Body of pancreas (tissue), 4 donors: ENCODE results near the gene ZNF157. TPM values are rescaled to one million over a fixed set of nuclear protein-coding genes. Genes with fewer than 3 reads are reported as not detected.
"Not testable (repeated sequence)": the region's sequence is repeated elsewhere in the genome, so short reads cannot be mapped to it uniquely, and the experiment has no call there.

Experiments
- ATAC-seq: fragments of 150-250 bp; one replicate; pipeline ENCODE4 v1.9.1; 2016
- DNase-seq, 4 donors: peaks; one replicate each; pipeline ENCODE4 v3.0.0-alpha.2; 2019
- H3K27ac ChIP-seq, 4 donors: fragments of 200-600 bp; sonication (generic); 1 replicate in 3 of 4; 2 replicates in 1 of 4; pipeline versions ENCODE4 v1.5.1 to v1.6.1; 2016 to 2019; ENCODE audit warnings: mild to moderate bottlenecking in 1 of 4, mixed read lengths in 1 of 4, moderate library complexity in 1 of 4
- H3K27me3 ChIP-seq, 2 donors: fragments of 200-600 bp; sonication (generic); one replicate each; pipeline ENCODE4 v1.6.0; 2016; ENCODE audit warnings: mild to moderate bottlenecking in 1 of 2
- H3K36me3 ChIP-seq, 2 donors: fragments of 200-600 bp; sonication (generic); replicated peaks in 1 of 2; 2 replicates each; pipeline ENCODE4 v1.5.1; 2016; ENCODE audit warnings: low read depth in 2 of 2; ENCODE audit not compliant: insufficient read depth in 1 of 2
- H3K4me1 ChIP-seq: fragments of 200-600 bp; sonication (generic); one replicate; pipeline ENCODE4 v1.6.0; 2016
- H3K4me3 ChIP-seq, 2 donors: fragments of 200-600 bp; sonication (generic); 1 replicate in 1 of 2; 2 replicates in 1 of 2; pipeline ENCODE4 v1.5.1; 2016 to 2019
- H3K9me3 ChIP-seq, 3 donors: fragments of 200-600 bp; sonication (generic); 1 replicate in 2 of 3; 2 replicates in 1 of 3; pipeline ENCODE4 v1.5.1; 2016
- POLR2A ChIP-seq, 3 donors: fragments of 450-650 bp; IDR thresholded peaks; one replicate each; pipeline ENCODE4 v1.6.1; 2016; ENCODE audit warnings: antibody characterized with exemption in 3 of 3, mild to moderate bottlenecking in 2 of 3
- WGBS, 2 donors: methylation state at CpG; one replicate each; pipeline ENCODE4 v1.1.5; 2017; 5-methylcytosine and 5-hydroxymethylcytosine counted together
- intact Hi-C: fragments of 100-400 bp; cut with DNase I; formaldehyde crosslinking; loops from one replicate; pipeline ENCODE4 v1.15.1; 2023
- total RNA-seq, 2 donors: library from RNA; depleted of rRNA; stranded (reverse); fragments of >200 nt; gene quantifications; one replicate each; pipeline ENCODE4 v1.1.0, GENCODE V29; 2016
- TF ChIP-seq, protein P1 (sequence below), 7 experiments: fragments of 450-650 bp in 4 of 7; fragments of 200-600 bp in 3 of 7; sonication (generic) in 3 of 7; IDR thresholded peaks; one replicate each; pipeline ENCODE4 v1.5.1; 2016 to 2019; ENCODE audit warnings: antibody characterized with exemption in 7 of 7

ZNF157 gene
- under 1 TPM in 1 of 2 donors, not detected in 1; 0.26 TPM for total RNA-seq

DNA sequence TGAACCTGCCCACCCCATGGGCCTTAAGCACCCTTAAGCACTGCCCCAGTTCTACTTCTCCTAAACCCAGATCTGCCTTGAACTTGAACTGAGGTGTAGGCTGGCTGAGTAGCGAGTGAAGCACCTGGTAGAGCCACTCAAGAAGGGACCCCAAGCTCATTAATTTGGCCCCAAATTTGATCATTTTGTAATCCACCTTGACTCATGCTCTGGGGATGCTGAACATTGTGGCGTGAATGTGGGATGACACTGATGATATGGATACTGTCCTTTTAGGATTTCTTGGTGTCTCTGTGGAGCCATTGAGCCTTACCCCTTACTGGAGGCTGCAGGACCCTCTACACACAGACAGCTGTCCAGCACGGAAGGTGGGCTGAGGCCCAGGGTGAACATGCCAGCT is at the start of gene ZNF157:
Gene ZNF157 (plus strand): TSS at position 301 of the 400 bp plus-strand sequence. CDS start 91 bp downstream, at position 392.
- no peak within 1 kb of the TSS for H3K27ac ChIP-seq
- ATAC-seq (no peak), DNase-seq (no peak)
- H3K27me3 ChIP-seq = no peaks in the 10 kb centered on the region
- intact Hi-C loops = loop anchor here (10.0 kb wide), 1 partner anchor 185 kb away; no protein-coding TSS in a partner anchor
- TF ChIP-seq, protein P1, sequence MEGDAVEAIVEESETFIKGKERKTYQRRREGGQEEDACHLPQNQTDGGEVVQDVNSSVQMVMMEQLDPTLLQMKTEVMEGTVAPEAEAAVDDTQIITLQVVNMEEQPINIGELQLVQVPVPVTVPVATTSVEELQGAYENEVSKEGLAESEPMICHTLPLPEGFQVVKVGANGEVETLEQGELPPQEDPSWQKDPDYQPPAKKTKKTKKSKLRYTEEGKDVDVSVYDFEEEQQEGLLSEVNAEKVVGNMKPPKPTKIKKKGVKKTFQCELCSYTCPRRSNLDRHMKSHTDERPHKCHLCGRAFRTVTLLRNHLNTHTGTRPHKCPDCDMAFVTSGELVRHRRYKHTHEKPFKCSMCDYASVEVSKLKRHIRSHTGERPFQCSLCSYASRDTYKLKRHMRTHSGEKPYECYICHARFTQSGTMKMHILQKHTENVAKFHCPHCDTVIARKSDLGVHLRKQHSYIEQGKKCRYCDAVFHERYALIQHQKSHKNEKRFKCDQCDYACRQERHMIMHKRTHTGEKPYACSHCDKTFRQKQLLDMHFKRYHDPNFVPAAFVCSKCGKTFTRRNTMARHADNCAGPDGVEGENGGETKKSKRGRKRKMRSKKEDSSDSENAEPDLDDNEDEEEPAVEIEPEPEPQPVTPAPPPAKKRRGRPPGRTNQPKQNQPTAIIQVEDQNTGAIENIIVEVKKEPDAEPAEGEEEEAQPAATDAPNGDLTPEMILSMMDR (IDR thresholded peaks at IDR 0.05) = no peak
- TF ChIP-seq POLR2A (IDR thresholded peaks at IDR 0.05) = no peak
- no peaks in the 10 kb centered on the region for H3K4me1 ChIP-seq
- H3K4me3 ChIP-seq = no peak within 1 kb of the TSS
- no peaks in the 10 kb centered on the region for H3K9me3 ChIP-seq
- 40 to 58% methylated on average over 1 to 3 of the region's 3 CpGs for WGBS, 2 donors
- no peaks in the 10 kb centered on the region for H3K36me3 ChIP-seq

DNA sequence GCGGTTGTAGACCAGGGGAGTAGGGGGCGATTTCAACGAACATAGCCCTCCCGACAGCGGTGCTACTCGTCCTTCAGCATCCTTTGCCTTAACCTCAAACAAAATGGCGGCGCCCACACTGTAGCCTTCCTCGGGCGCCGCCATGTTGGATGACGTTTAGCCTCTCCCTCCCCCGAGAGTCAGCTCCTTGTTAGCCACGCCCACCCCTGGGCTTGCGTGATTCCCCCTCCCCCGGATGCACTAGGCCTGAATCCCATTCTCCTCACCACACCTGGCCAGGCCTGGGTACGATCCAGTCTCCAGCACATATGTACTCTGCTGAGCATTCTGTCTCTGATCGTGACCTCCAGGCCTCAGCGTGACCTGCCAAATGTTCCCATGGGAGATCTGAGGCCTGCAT is 49.0 kb upstream of the ZNF157 start:
- ATAC-seq (peak; percentile 58), DNase-seq (peak; percentile 31 to 59 (median 50))
- Histone ChIP-seq H3K9me3 (no peaks in the 10 kb centered on the region), H3K27ac (no peak overlapping the region), H3K4me3 (no peak overlapping the region), H3K4me1 (no peaks in the 10 kb centered on the region), H3K36me3 (no peaks in the 10 kb centered on the region), H3K27me3 (no peaks in the 10 kb centered on the region)
- TF ChIP-seq, protein P1 (IDR thresholded peaks at IDR 0.05) = no peak
- no peak for TF ChIP-seq POLR2A (IDR thresholded peaks at IDR 0.05)
- 24% methylated on average over 17 of the region's 19 CpGs; no CpG with 5 or more reads in 1 of the 2 donors for WGBS, 2 donors
- intact Hi-C loops = no loop called here

DNA sequence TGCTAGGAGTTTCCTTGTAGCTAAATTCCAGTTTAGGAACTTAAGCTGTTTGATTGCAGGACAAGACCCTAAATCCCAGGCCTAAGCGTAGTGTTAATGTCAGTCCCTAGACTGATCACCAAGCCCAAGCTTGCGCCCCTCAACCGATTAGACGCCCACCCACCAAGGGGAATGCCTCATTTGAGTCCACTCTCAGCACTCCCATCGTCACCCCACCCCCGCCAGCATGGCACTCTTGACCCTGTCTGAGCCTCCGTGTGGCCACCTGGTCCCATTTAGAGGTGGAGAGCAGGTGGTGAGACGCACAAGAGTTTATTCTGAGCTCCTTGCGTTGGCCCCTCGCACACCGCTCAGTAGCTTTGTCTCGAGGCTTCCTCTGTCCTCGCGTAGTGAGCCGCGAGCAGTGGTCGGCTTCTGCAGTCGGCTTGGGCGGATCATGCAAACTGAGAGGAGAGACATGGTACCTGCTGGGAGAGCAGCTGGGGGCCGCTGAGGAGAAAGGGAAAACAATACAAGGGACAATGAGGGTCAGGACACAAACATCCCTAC is 48.5 kb upstream of the ZNF157 start:
- DNase-seq = no peak
- TF ChIP-seq, protein P1 (IDR thresholded peaks at IDR 0.05) = no peak
- TF ChIP-seq POLR2A (IDR thresholded peaks at IDR 0.05) = no peak
- H3K27ac ChIP-seq = no peak overlapping the region
- no peak for ATAC-seq
- no peaks in the 10 kb centered on the region for H3K4me1 ChIP-seq
- H3K27me3 ChIP-seq = no peaks in the 10 kb centered on the region
- H3K4me3 ChIP-seq = no peak overlapping the region
- intact Hi-C loops = no loop called here
- H3K9me3 ChIP-seq = no peaks in the 10 kb centered on the region
- 61 to 63% methylated on average over 6 to 12 of the region's 20 CpGs for WGBS, 2 donors
- no peaks in the 10 kb centered on the region for H3K36me3 ChIP-seq

DNA sequence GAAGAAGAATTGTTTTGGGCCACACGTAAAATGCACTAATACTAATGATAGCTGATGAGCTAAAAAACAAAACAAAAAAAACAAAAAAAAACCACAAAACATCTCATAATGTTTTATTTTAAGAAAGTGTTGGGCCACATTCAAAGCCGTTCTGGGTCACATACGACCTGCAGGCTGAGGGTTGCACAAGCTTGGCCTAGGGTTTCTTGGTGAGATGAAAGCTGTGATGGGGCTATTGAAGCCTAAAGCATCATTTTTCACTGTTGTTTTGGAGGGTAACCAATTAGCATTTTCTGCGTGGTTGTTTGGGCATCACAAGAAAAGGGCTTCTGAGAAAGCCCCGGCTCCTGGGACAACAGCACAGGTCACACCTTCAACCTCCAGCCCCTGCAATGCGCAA is 42.5 kb upstream of the ZNF157 start:
- DNase-seq (no peak), ATAC-seq (no peak)
- Histone ChIP-seq H3K27me3 (no peaks in the 10 kb centered on the region), H3K4me3 (no peak overlapping the region), H3K4me1 (no peaks in the 10 kb centered on the region), H3K27ac (no peak overlapping the region), H3K9me3 (no peaks in the 10 kb centered on the region), H3K36me3 (no peaks in the 10 kb centered on the region)
- TF ChIP-seq POLR2A (IDR thresholded peaks at IDR 0.05) = no peak
- TF ChIP-seq, protein P1 (IDR thresholded peaks at IDR 0.05) = no peak
- WGBS, 2 donors = 75 to 79% methylated on average over 5 to 6 of the region's 6 CpGs
- intact Hi-C loops = no loop called here

DNA sequence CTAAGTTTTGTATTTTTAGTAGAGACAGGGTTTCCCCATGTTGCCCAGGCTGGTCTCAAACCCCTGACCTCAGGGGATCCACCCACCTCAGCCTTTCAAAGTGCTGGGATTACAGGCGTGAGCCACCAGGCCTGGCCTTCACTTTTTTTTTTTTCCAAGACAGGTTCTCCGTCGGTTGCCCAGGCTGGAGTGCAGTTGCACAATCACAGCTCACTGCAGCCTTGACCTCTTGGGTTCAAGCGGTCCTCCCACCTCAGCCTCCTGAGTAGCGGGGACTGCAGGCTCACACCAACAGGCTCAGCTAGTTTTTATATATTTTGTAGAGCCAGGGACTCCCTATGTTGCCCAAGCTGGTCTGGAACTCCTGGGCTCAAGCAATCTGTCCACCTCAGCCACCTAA is 37.6 kb upstream of the ZNF157 start:
- not testable (repeated sequence) for DNase-seq

More for the DNA sequence above, 37.6 kb upstream of the ZNF157 start:
- H3K27ac ChIP-seq, ATAC-seq, H3K4me1 ChIP-seq, H3K9me3 ChIP-seq, H3K4me3 ChIP-seq, H3K36me3 ChIP-seq, H3K27me3 ChIP-seq, intact Hi-C loops: not testable (repeated sequence)
- 64 to 65% methylated on average over 4 to 5 of the region's 5 CpGs for whole genome bisulfite sequencing, 2 donors
